GM19023 (cell line): Measurements from ENCODE around the gene CLEC4D.
A peak's percentile ranks its signal among the peaks of the same experiment; 100 is the strongest.
"Not testable (repeated sequence)": the region's sequence is repeated elsewhere in the genome, so short reads cannot be mapped to it uniquely, and the experiment has no call there.

Experiments used
- ATAC-seq: cut with Tn5 transposase; IDR thresholded peaks from one replicate; pipeline ENCODE4 v1.9.1; 2021; ENCODE audit warnings: mild to moderate bottlenecking, moderate library complexity; ENCODE audit not compliant: unreplicated experiment

CLEC4D gene

GRCh38 chr12:8513256-8513655 lies at the start of gene CLEC4D:
Gene CLEC4D, plus strand, starts transcription at chr12:8513503. Its CDS starts 230 bp downstream, at chr12:8513733.
- ATAC-seq: no peak

GRCh38 chr12:8465301-8465996 lies 47.9 kb upstream of the CLEC4D start:
- no peak for ATAC-seq

DNA sequence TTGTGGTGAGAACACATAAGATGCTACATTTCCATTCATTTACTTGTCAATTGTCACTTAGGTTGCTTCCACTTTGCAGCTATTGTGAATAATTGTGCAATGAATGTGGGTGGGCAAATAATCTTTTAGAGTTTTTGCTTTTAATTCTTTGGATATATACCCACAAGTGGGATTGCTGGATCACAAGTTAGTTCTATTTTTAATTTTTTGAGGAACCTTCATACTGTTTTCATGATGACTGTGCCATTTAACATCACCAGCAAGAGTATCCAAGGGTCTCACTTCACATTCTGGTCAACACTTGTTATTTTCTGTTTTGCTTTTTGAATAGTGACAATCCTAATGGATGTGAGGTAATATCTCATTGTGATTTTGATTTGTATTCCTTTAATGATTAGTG lies 47.1 kb upstream of the CLEC4D start:
- no peak for ATAC-seq

DNA sequence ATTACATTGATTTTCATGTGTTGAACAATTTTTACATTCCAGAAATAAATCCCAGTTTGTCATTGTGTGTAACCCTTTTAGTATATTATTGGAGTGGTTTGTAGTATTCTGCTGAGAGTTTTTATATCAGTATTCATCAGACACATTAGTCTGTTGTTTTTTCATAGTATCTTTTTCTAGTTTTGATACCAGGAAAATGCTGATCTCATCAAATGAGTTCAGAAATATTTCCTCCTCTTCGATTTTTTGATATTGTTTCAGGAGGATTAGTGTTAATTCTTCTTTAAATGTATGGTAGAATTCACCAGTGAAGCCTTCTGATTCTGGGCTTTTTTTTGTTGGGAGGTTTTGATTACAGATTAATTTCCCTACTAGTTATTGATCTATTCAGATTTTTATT lies 42.2 kb upstream of the CLEC4D start:
- no peak for ATAC-seq

GRCh38 chr12:8475508-8476203 lies 37.6 kb upstream of the CLEC4D start:
- ATAC-seq: no peak

GRCh38 chr12:8482571-8483061 lies 30.7 kb upstream of the CLEC4D start:
- no peak for ATAC-seq

GRCh38 chr12:8483079-8483478 lies 30.2 kb upstream of the CLEC4D start:
- ATAC-seq: no peak

DNA sequence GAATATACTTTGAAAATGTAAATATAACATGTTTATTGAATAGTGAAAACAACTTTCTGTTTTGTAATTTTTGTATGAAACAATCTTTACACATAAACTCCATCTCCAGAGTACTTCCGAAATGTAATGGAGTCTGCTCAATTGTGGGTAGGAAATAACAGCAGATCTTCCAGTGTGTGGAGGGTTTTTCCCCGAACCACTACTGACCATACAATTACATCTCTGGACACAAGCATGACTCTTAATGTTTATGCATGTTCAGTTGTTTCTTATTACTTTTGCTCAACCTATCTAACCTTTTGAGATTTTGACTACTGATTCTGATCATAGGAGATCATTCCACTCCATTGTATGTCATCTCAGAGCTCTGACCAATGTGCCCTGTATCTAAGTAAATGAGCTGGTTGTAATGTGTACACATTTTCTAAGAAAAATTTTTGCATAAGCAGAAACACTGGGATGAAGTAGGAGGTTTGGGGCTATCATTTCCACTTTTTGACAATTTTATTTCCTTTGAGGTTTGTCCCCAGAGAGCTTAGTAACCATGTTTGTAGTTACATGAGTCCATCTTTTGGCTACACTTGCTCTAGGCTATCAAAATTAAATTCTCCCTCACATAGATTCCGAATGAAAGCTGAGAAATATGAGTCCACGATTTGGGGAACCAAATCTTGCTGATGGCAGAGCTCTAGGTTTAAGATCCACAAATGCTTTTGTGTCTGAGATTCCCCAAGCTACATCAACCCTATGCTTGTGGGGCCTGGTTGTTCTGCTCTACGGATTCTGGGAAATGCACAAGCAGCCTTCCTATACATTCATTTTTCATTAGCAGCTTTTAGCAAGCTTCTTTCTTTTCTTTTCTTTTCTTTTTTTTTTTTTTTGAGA lies 21.4 kb upstream of the CLEC4D start:
- ATAC-seq: no peak

DNA sequence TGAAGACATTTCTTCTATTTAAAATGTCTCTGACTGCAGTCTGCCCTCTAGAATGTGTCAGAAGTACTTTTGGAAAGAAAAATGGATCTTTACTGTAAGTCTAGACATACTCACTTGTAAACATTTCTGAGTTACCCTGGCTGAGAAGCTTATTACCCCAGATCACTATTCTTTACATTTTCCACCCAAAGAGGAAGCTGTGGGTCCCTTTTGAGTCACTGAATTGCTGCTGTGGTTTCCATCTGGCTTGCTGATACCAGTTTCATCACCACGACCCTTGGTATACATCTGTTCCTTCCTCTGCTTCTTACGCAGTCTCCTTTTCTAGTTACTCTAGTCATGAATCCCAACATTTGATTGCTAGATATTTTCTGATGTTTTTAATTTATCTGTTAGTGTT lies 20.2 kb upstream of the CLEC4D start:
- peak; percentile 99 for ATAC-seq

GRCh38 chr12:8495671-8496070 lies 17.6 kb upstream of the CLEC4D start:
- ATAC-seq: not testable (repeated sequence)

GRCh38 chr12:8496074-8496473 lies 17.2 kb upstream of the CLEC4D start:
- not testable (repeated sequence) for ATAC-seq

- no peak for ATAC-seq
Measured at GRCh38 chr12:8499616-8500015, 13.7 kb upstream of the CLEC4D start.

- ATAC-seq: no peak
Measured at GRCh38 chr12:8501720-8502119, 11.6 kb upstream of the CLEC4D start.

DNA sequence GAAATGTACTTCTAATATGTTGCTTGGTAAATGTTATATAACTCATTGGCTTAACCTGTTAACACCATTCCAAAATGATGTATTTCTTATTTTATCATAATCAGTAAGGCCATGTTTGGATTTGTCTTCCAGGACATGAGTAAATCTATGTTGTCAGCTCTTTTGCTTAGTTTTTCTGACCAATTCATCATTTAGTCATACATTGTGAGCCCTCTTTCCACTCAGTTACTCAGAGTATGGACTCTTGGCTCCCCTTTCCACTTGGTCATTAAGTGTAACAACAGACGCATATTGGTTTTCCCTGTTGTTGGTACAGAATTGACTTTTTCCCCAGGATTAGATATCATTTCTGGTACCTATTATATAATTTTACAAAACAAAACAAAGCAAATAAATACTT lies 9.0 kb upstream of the CLEC4D start:
- no peak for ATAC-seq

- ATAC-seq: no peak
Measured at GRCh38 chr12:8507596-8507995, 5.7 kb upstream of the CLEC4D start.

GRCh38 chr12:8508223-8508622 lies 5.1 kb upstream of the CLEC4D start:
- no peak for ATAC-seq

DNA sequence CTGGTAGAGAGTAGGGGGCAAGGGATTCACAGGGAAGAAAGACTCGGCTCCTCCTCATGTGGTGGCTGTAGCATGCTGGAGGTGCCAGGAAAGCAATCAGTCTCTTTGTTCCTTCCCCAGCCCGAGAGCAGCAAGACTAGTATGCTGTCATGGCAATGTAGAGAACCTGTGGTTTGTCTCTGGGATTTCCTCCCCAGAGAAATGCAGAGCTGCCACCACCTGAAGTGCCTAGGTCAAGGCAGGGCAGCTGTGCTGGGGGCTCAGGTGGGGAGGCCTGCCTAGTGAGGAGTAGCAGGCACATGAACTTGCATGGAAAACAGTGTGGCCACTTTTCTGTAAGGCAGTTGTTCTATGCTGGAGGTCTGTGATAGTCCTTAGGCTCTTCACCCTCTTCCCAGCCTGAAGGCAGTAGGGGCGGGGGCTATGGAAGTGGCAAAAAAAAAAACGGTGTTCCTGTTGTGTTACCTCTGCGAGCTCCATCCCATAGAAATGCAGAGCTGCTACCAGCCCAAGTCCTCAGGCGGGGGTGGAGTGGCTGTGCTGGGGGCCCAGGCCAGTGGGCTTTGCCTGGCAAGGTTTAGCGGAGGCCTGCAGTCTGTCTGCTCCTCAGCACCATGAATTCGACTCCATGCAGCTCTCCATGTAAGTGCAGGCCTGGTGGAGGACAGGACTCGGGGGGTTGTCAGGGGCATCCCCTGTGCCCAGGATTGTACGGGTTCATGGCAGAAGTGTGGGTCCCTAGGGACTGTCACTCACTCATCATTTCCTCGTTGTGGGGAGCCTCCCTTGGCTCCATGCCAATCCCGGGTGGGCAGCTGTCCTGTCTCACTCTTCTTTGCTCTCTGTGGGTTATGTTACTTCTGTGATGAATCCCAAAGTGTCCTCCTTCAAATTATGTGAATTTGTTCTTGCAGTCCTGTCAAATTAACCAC lies 4.1 kb upstream of the CLEC4D start:
- ATAC-seq: no peak

DNA sequence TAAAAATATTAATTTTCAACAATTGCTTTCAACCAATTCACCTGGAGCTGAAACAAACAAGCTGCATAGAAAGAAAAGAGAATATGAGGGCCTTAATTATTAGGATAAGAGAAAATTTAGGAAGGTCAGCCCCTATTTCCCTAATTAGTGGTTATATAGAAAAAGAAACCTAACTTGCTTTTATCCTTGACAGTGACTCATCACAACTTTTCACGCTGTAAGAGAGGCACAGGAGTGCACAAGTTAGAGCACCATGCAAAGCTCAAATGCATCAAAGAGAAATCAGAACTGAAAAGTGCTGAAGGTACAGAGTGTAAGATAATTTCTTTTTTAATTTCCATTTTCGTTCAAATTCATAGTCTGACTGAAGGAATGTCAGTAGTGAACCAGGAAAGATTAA lies 4.7 kb downstream of the CLEC4D start:
- ATAC-seq: no peak

DNA sequence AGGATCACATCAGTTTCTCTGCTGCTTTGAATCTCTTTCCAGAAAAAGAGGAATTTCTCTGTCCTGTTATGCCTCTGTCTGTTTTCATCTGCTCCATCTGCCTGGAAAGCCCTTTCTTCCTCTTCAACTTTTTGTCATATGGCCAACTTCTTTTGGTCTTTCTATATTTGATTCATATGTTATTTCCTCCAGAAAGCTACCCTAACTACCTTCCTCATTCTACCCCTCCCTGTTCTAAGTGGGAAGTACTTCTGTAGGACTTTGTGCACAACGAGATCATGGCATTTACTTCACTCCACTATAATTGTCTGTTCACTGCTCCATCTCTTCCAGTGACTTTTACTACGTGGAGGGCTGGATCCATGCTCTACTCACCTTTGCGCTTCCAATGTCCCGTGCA lies 5.9 kb downstream of the CLEC4D start:
- ATAC-seq: no peak
